Measurements from ENCODE around the gene F3.

GRCh38 chr1:94572780-94573179, 31.2 kb upstream of the F3 start:
- TF ChIP-seq CTCF (IDR thresholded peaks at IDR 0.05) (no peak), YY1 (IDR thresholded peaks at IDR 0.05; ENCODE audit: low read depth) (no peak), RAD21 (IDR thresholded peaks at IDR 0.05; ENCODE audit: low read length) (no peak), EP300 (IDR thresholded peaks at IDR 0.05; ENCODE audit: borderline replicate concordance in 1 of 2, low read depth in 1 of 2, low read length in 1 of 2) (no peak), FOXJ3 (CRISPR knock-in tag; IDR thresholded peaks at IDR 0.05) (no peak), CHD2 (IDR thresholded peaks at IDR 0.05; ENCODE audit: low read length, partially characterized antibody) (no peak), MAX (IDR thresholded peaks at IDR 0.05; ENCODE audit: low read depth) (no peak), MXI1 (IDR thresholded peaks at IDR 0.05; ENCODE audit: low read depth, low read length) (no peak), USF1 (IDR thresholded peaks at IDR 0.05; ENCODE audit: borderline replicate concordance, low read depth) (no peak)
